Ascending aorta (tissue), 2 donors: ENCODE measurements around the gene NEU2. TPM values are rescaled to one million over a fixed set of nuclear protein-coding genes. Genes with fewer than 3 reads are reported as not detected.
"Not testable (repeated sequence)": the region's sequence is repeated elsewhere in the genome, so short reads cannot be mapped to it uniquely, and the experiment has no call there.

Experiments
- DNase-seq, 2 donors: peaks; one replicate each; pipeline ENCODE4 v3.0.0-alpha.2; 2019; ENCODE audit warnings: low spot score in 2 of 2
- H3K27ac ChIP-seq, 2 donors: fragments of 200-600 bp; sonication (generic); one replicate each; pipeline ENCODE4 v1.5.1; 2016 to 2017; ENCODE audit warnings: mild to moderate bottlenecking in 1 of 2
- H3K27me3 ChIP-seq: fragments of 200-600 bp; sonication (generic); one replicate; pipeline ENCODE4 v1.5.1; 2017
- H3K36me3 ChIP-seq, 2 donors: fragments of 200-600 bp; sonication (generic); one replicate each; pipeline ENCODE4 v1.5.1; 2016
- H3K4me1 ChIP-seq, 2 donors: fragments of 200-600 bp; sonication (generic); one replicate each; pipeline ENCODE4 v1.5.1; 2016 to 2017; ENCODE audit warnings: mild to moderate bottlenecking in 1 of 2
- H3K4me3 ChIP-seq, 2 donors: fragments of 200-600 bp; sonication (generic); one replicate each; pipeline ENCODE4 v1.5.1; 2016 to 2017; ENCODE audit warnings: mild to moderate bottlenecking in 1 of 2
- H3K9me3 ChIP-seq, 2 donors: fragments of 200-600 bp; sonication (generic); one replicate each; pipeline ENCODE4 v1.5.1; 2016
- CTCF ChIP-seq, 3 experiments: fragments of 200-600 bp in 2 of 3; fragments of 450-650 bp in 1 of 3; sonication (generic) in 2 of 3; IDR thresholded peaks; one replicate each; pipeline ENCODE4 v1.5.1; 2016 to 2019; ENCODE audit warnings: antibody characterized with exemption in 3 of 3, mild to moderate bottlenecking in 1 of 3, moderate library complexity in 1 of 3
- intact Hi-C: fragments of 100-400 bp; cut with DNase I; formaldehyde crosslinking; loops from one replicate; pipeline ENCODE4 v1.15.1; 2023
- total RNA-seq: library from RNA; depleted of rRNA; stranded (reverse); fragments of >200 nt; gene quantifications from one replicate; pipeline ENCODE4 v1.1.0, GENCODE V29; 2016

The NEU2 gene
- total RNA-seq, 1 donor from 2014 or later = not detected

GRCh38 chr2:233017947-233018346, 14.5 kb upstream of the NEU2 start:
- intact Hi-C loops = no loop called here
- TF ChIP-seq CTCF (IDR thresholded peaks at IDR 0.05) = no peak
- H3K27ac ChIP-seq = no peak overlapping the region

GRCh38 chr2:233019610-233020009, 12.9 kb upstream of the NEU2 start:
- H3K27ac ChIP-seq, intact Hi-C loops, DNase-seq, H3K4me3 ChIP-seq, H3K36me3 ChIP-seq, H3K27me3 ChIP-seq, H3K4me1 ChIP-seq: not testable (repeated sequence)
- H3K9me3 ChIP-seq = peaks cover 4 to 14% of the 10 kb centered on the region in 2 donors

More at GRCh38 chr2:233017947-233018346, 14.5 kb upstream of the NEU2 start:
- Histone ChIP-seq H3K4me3 (no peak overlapping the region), H3K9me3 (peaks cover 4 to 14% of the 10 kb centered on the region in 2 donors), H3K36me3 (no peaks in the 10 kb centered on the region), H3K27me3 (no peaks in the 10 kb centered on the region), H3K4me1 (no peaks in the 10 kb centered on the region)
- DNase-seq = no peak

GRCh38 chr2:233020454-233020853, 12.0 kb upstream of the NEU2 start:
- no peak for DNase-seq
- no peaks in the 10 kb centered on the region for H3K36me3 ChIP-seq

GRCh38 chr2:233021771-233022170, 10.7 kb upstream of the NEU2 start:
- Histone ChIP-seq H3K27me3 (no peaks in the 10 kb centered on the region), H3K9me3 (peaks cover 4 to 14% of the 10 kb centered on the region in 2 donors), H3K4me1 (peaks cover 0 to 3% of the 10 kb centered on the region in 2 donors), H3K36me3 (no peaks in the 10 kb centered on the region), H3K4me3 (no peak overlapping the region), H3K27ac (no peak overlapping the region)
- no peak for DNase-seq
- TF ChIP-seq CTCF (IDR thresholded peaks at IDR 0.05) = no peak
- intact Hi-C loops = no loop called here

More at GRCh38 chr2:233020454-233020853, 12.0 kb upstream of the NEU2 start:
- intact Hi-C loops = no loop called here
- Histone ChIP-seq H3K27ac (no peak overlapping the region), H3K4me3 (no peak overlapping the region), H3K27me3 (no peaks in the 10 kb centered on the region), H3K4me1 (peaks cover 0 to under 1% of the 10 kb centered on the region in 2 donors), H3K9me3 (peaks cover 4 to 14% of the 10 kb centered on the region in 2 donors)
- TF ChIP-seq CTCF (IDR thresholded peaks at IDR 0.05) = no peak

- Histone ChIP-seq H3K27me3 (no peaks in the 10 kb centered on the region), H3K36me3 (no peaks in the 10 kb centered on the region), H3K9me3 (peaks cover 4 to 10% of the 10 kb centered on the region in 2 donors), H3K27ac (no peak overlapping the region), H3K4me3 (no peak overlapping the region), H3K4me1 (peaks cover 0 to 3% of the 10 kb centered on the region in 2 donors)
- TF ChIP-seq CTCF (IDR thresholded peaks at IDR 0.05) = no peak
- no peak for DNase-seq
- intact Hi-C loops = no loop called here
Measured at GRCh38 chr2:233022561-233022960, 9.9 kb upstream of the NEU2 start.

GRCh38 chr2:233023007-233023760, 9.3 kb upstream of the NEU2 start:
- Histone ChIP-seq H3K27ac (no peak overlapping the region), H3K4me1 (peaks cover 0 to 3% of the 10 kb centered on the region in 2 donors), H3K36me3 (no peaks in the 10 kb centered on the region), H3K4me3 (no peak overlapping the region), H3K27me3 (no peaks in the 10 kb centered on the region), H3K9me3 (peaks cover 2 to 4% of the 10 kb centered on the region in 2 donors)
- intact Hi-C loops = no loop called here
- no peak for DNase-seq
- no peak for TF ChIP-seq CTCF (IDR thresholded peaks at IDR 0.05)
